ENCODE results near the gene PARP15. TPM values are rescaled to one million over a fixed set of nuclear protein-coding genes. Genes with fewer than 3 reads are reported as not detected.
A peak's percentile ranks its signal among the peaks of the same experiment; 100 is the strongest.

The PARP15 gene
- total RNA-seq, 1 experiment from 2014 or later = 0.24 TPM

GRCh38 chr3:122572940-122573412 lies 4.5 kb upstream of the PARP15 start:
- no peak overlapping the region for H3K9ac ChIP-seq (ENCODE audit: extremely low read depth, insufficient read length, low read length)
- peaks cover 8% of the 10 kb centered on the region for H3K27me3 Mint-ChIP-seq (ENCODE audit: low read depth)
- H3K9me3 ChIP-seq (ENCODE audit: control insufficient read depth, low read depth, low read length) = no peaks in the 10 kb centered on the region
- H2AK5ac ChIP-seq (ENCODE audit: insufficient read length, low read length) = no peak overlapping the region
- peaks cover 0 to 5% (median 0%) of the 10 kb centered on the region in 3 experiments; a peak in 2 of 7 replicates for H3K36me3 Mint-ChIP-seq (ENCODE audit: insufficient read depth in 1 of 3, low read depth in 3 of 3)
- no peak overlapping the region for H2BK120ac ChIP-seq (ENCODE audit: low read depth, low read length, poor library complexity, severe bottlenecking)
- peaks cover 22 to 24% of the 10 kb centered on the region in 2 experiments for H3K4me1 Mint-ChIP-seq
- no peak overlapping the region for H2BK12ac ChIP-seq (ENCODE audit: insufficient read length, low read depth, low read length)
- H3K14ac ChIP-seq (ENCODE audit: insufficient read depth, low read length) = no peak overlapping the region; the same call in 1 of the 2 replicates
- H2BK15ac ChIP-seq (ENCODE audit: low read depth, low read length) = no peak overlapping the region
- no peaks in the 10 kb centered on the region for H3K79me2 ChIP-seq (ENCODE audit: insufficient read depth, low read length)
- H4K5ac ChIP-seq (ENCODE audit: insufficient read length, low read depth, low read length) = no peak overlapping the region
- H3K4ac ChIP-seq (ENCODE audit: low read depth, low read length) = no peak overlapping the region
- H4K8ac ChIP-seq (replicated peaks; ENCODE audit: insufficient read length, low read depth, low read length) = no peak overlapping the region
- no peaks in the 10 kb centered on the region for H3K79me1 ChIP-seq (ENCODE audit: insufficient read depth, low read depth, low read length, poor library complexity, severe bottlenecking)
- no peaks in the 10 kb centered on the region for H3K27me3 ChIP-seq (ENCODE audit: insufficient read depth, low read length)
- H3K9me3 Mint-ChIP-seq = no peaks in the 10 kb centered on the region
- H3K27ac Mint-ChIP-seq = peak overlapping the region; percentile 76 to 92 (median 86); a peak in 4 of 7 replicates
- no peak overlapping the region for H3K18ac ChIP-seq (ENCODE audit: insufficient read length, low read depth, low read length)
- H3K23me2 ChIP-seq (ENCODE audit: insufficient read length, low read depth, low read length, poor library complexity, severe bottlenecking) = peaks cover 4% of the 10 kb centered on the region
- H3T11ph ChIP-seq (ENCODE audit: low read length) = no peak overlapping the region
- H2BK5ac ChIP-seq (ENCODE audit: insufficient read length, low read length) = no peak overlapping the region
- no peak overlapping the region for H4K91ac ChIP-seq (ENCODE audit: insufficient read length, low read depth, low read length)
- no CpG with 5 or more reads among the region's 3 CpGs for WGBS (ENCODE audit: extremely low coverage, insufficient read length, low lambda C conversion rate)
- no peak for TF ChIP-seq CTCF (conservative IDR thresholded peaks at IDR 0.05)
- H3K4me2 ChIP-seq (ENCODE audit: insufficient read depth, insufficient read length, low read length) = no peak overlapping the region
- H2BK20ac ChIP-seq (ENCODE audit: low read depth, low read length, poor library complexity, severe bottlenecking) = no peak overlapping the region
- DNase-seq = peak; percentile 67
- H4K20me1 ChIP-seq (ENCODE audit: control insufficient read depth, insufficient read depth, insufficient read length) = no peaks in the 10 kb centered on the region
- no peak overlapping the region for H2AFZ ChIP-seq (ENCODE audit: low read length)
- no peak overlapping the region for H3K56ac ChIP-seq (ENCODE audit: insufficient read length, low read depth, low read length)
- no peak overlapping the region; a peak in 1 of 5 replicates for H3K4me3 Mint-ChIP-seq
- H3K27ac ChIP-seq (ENCODE audit: insufficient read length, low read depth, low read length) = no peak overlapping the region
- H3K23ac ChIP-seq (ENCODE audit: insufficient read length, low read depth, low read length) = no peak overlapping the region
- H3K4me1 ChIP-seq (ENCODE audit: insufficient read depth, low read length) = peaks cover 3% of the 10 kb centered on the region; the same call in 1 of the 2 replicates
